Skeletal muscle tissue (tissue), 4 donors: Measurements from ENCODE around the gene SIAH3. TPM values are rescaled to one million over a fixed set of nuclear protein-coding genes. Genes with fewer than 3 reads are reported as not detected.

ENCODE experiments used
- H3K27ac ChIP-seq: one replicate; pipeline ENCODE4 v1.7.0; 2013; ENCODE audit warnings: mild to moderate bottlenecking, low read depth, low read length, inconsistent platforms
- H3K27me3 ChIP-seq, 3 donors: one replicate each; pipeline ENCODE4 v1.7.0; 2013; ENCODE audit warnings: low read length in 3 of 3; ENCODE audit not compliant: control insufficient read depth in 3 of 3, insufficient read depth in 3 of 3
- H3K36me3 ChIP-seq, 3 donors: one replicate each; pipeline ENCODE4 v1.7.0; 2013; ENCODE audit warnings: low read length in 3 of 3; ENCODE audit not compliant: control insufficient read depth in 3 of 3, insufficient read depth in 3 of 3
- H3K4me1 ChIP-seq, 3 donors: one replicate each; pipeline ENCODE4 v1.7.0; 2013; ENCODE audit warnings: low read length in 3 of 3, mild to moderate bottlenecking in 3 of 3; ENCODE audit not compliant: control insufficient read depth in 3 of 3, insufficient read depth in 3 of 3
- H3K4me3 ChIP-seq, 3 donors: one replicate each; pipeline ENCODE4 v1.7.0; 2013; ENCODE audit warnings: low read length in 3 of 3
- H3K9ac ChIP-seq, 3 donors: one replicate each; pipeline ENCODE4 v1.7.0; 2013; ENCODE audit warnings: low read length in 3 of 3, mild to moderate bottlenecking in 3 of 3, moderate library complexity in 2 of 3, low read depth in 1 of 3
- H3K9me3 ChIP-seq, 3 donors: one replicate each; pipeline ENCODE4 v1.7.0; 2013; ENCODE audit warnings: low read length in 3 of 3; ENCODE audit not compliant: control insufficient read depth in 3 of 3
- total RNA-seq: library from RNA; depleted of rRNA; stranded (reverse); fragments of >200 nt; gene quantifications from one replicate; pipeline ENCODE4 v1.2.3, GENCODE V29; 2014
- donor health status: Osteomylitis.

Gene SIAH3
- total RNA-seq, 1 donor from 2014 or later, result under 0.01 TPM

GRCh38 chr13:45870232-45870631, 18.7 kb upstream of the SIAH3 start:
- no peaks in the 10 kb centered on the region for H3K36me3 ChIP-seq
- H3K9ac ChIP-seq, result no peak overlapping the region
- H3K27ac ChIP-seq, result peak overlapping the region; percentile 72
- no peaks in the 10 kb centered on the region for H3K9me3 ChIP-seq
- no peak overlapping the region for H3K4me3 ChIP-seq
- H3K4me1 ChIP-seq, result peaks cover 4 to 10% (median 5%) of the 10 kb centered on the region in 3 donors
- no peaks in the 10 kb centered on the region for H3K27me3 ChIP-seq

GRCh38 chr13:45865414-45865813, 13.9 kb upstream of the SIAH3 start:
- Histone ChIP-seq H3K27ac (no peak overlapping the region), H3K4me3 (no peak overlapping the region), H3K9ac (no peak overlapping the region), H3K4me1 (peaks cover under 1 to 3% (median 2%) of the 10 kb centered on the region in 3 donors), H3K36me3 (no peaks in the 10 kb centered on the region), H3K9me3 (no peaks in the 10 kb centered on the region), H3K27me3 (no peaks in the 10 kb centered on the region)

- no peaks in the 10 kb centered on the region for H3K4me1 ChIP-seq
- H3K27me3 ChIP-seq, result no peaks in the 10 kb centered on the region
- no peak overlapping the region for H3K9ac ChIP-seq
- no peaks in the 10 kb centered on the region for H3K9me3 ChIP-seq
- H3K36me3 ChIP-seq, result no peaks in the 10 kb centered on the region
- no peak overlapping the region for H3K4me3 ChIP-seq
- no peak overlapping the region for H3K27ac ChIP-seq
These were observed 12.4 kb upstream of the SIAH3 start for GRCh38 chr13:45863709-45864590.

- Histone ChIP-seq H3K36me3 (no peaks in the 10 kb centered on the region), H3K4me1 (no peaks in the 10 kb centered on the region), H3K9me3 (no peaks in the 10 kb centered on the region), H3K27me3 (no peaks in the 10 kb centered on the region), H3K9ac (no peak overlapping the region), H3K4me3 (no peak overlapping the region), H3K27ac (no peak overlapping the region)
These were observed 9.8 kb upstream of the SIAH3 start for GRCh38 chr13:45861322-45861721.

GRCh38 chr13:45860240-45860639, 8.7 kb upstream of the SIAH3 start:
- no peaks in the 10 kb centered on the region for H3K9me3 ChIP-seq
- no peaks in the 10 kb centered on the region for H3K27me3 ChIP-seq
- H3K9ac ChIP-seq, result no peak overlapping the region
- H3K36me3 ChIP-seq, result no peaks in the 10 kb centered on the region
- no peak overlapping the region for H3K27ac ChIP-seq
- H3K4me3 ChIP-seq, result no peak overlapping the region
- H3K4me1 ChIP-seq, result no peaks in the 10 kb centered on the region

- Histone ChIP-seq H3K27ac (no peak overlapping the region), H3K27me3 (no peaks in the 10 kb centered on the region), H3K9ac (no peak overlapping the region), H3K4me3 (peak overlapping the region in 1 of 3 donors; percentile 17), H3K9me3 (no peaks in the 10 kb centered on the region), H3K36me3 (no peaks in the 10 kb centered on the region), H3K4me1 (no peaks in the 10 kb centered on the region)
These were observed 8.2 kb upstream of the SIAH3 start for GRCh38 chr13:45859705-45860104.

- Histone ChIP-seq H3K4me3 (no peak overlapping the region), H3K9ac (no peak overlapping the region), H3K27ac (no peak overlapping the region), H3K4me1 (peaks cover 17 to 24% (median 17%) of the 10 kb centered on the region in 3 donors), H3K27me3 (peaks cover 30 to 37% (median 33%) of the 10 kb centered on the region in 3 donors), H3K9me3 (no peaks in the 10 kb centered on the region), H3K36me3 (no peaks in the 10 kb centered on the region)
These were observed 941 bp upstream of the SIAH3 start for GRCh38 chr13:45852494-45852893.

GRCh38 chr13:45851956-45852355, 403 bp upstream of the SIAH3 start:
- Histone ChIP-seq H3K4me1 (peaks cover 17 to 24% (median 17%) of the 10 kb centered on the region in 3 donors), H3K27me3 (peaks cover 30 to 42% (median 36%) of the 10 kb centered on the region in 3 donors), H3K27ac (no peak overlapping the region), H3K9me3 (no peaks in the 10 kb centered on the region), H3K9ac (peak overlapping the region in 1 of 3 donors; percentile 70), H3K4me3 (no peak overlapping the region), H3K36me3 (no peaks in the 10 kb centered on the region)

GRCh38 chr13:45850027-45850613, 1.4 kb downstream of the SIAH3 start:
- no peak overlapping the region for H3K27ac ChIP-seq
- H3K4me3 ChIP-seq, result peak overlapping the region; percentile 49 to 69 (median 69)
- no peaks in the 10 kb centered on the region for H3K9me3 ChIP-seq
- H3K4me1 ChIP-seq, result peaks cover 17 to 24% (median 17%) of the 10 kb centered on the region in 3 donors
- no peaks in the 10 kb centered on the region for H3K36me3 ChIP-seq
- H3K9ac ChIP-seq, result peak overlapping the region in 2 of 3 donors; percentile 70 to 77
- peaks cover 30 to 46% (median 42%) of the 10 kb centered on the region in 3 donors for H3K27me3 ChIP-seq

- no peak overlapping the region for H3K4me3 ChIP-seq
- H3K36me3 ChIP-seq, result no peaks in the 10 kb centered on the region
- no peaks in the 10 kb centered on the region for H3K9me3 ChIP-seq
- no peak overlapping the region for H3K9ac ChIP-seq
- H3K27ac ChIP-seq, result no peak overlapping the region
- peaks cover 30 to 46% (median 42%) of the 10 kb centered on the region in 3 donors for H3K27me3 ChIP-seq
- peaks cover 17 to 24% (median 17%) of the 10 kb centered on the region in 3 donors for H3K4me1 ChIP-seq
These were observed 2.1 kb downstream of the SIAH3 start for GRCh38 chr13:45849408-45849807.
